Kidney epithelial cell (primary cell): ENCODE measurements around the gene CLEC6A. TPM values are rescaled to one million over a fixed set of nuclear protein-coding genes. Genes with fewer than 3 reads are reported as not detected.

Source experiments
- DNase-seq: peaks from one replicate; pipeline ENCODE4 v3.0.0-alpha.2; 2010; ENCODE audit warnings: low read depth
- H3K27me3 ChIP-seq: 2 replicates; pipeline ENCODE4 v1.6.0; 2011; ENCODE audit warnings: low read length; ENCODE audit not compliant: control insufficient read depth, insufficient read depth
- H3K36me3 ChIP-seq: 2 replicates; pipeline ENCODE4 v1.5.1; 2011; ENCODE audit warnings: low read length; ENCODE audit not compliant: control insufficient read depth, insufficient read depth
- H3K4me3 ChIP-seq: 2 replicates; pipeline ENCODE4 v1.5.1; 2011; ENCODE audit warnings: low read depth, mild to moderate bottlenecking, control low read depth, low read length
- total RNA-seq: library from RNA; depleted of rRNA; stranded (reverse); fragments of >200 nt; gene quantifications from 2 replicates; pipeline ENCODE4 v1.2.3, GENCODE V29; 2015
- TF ChIP-seq, protein P1 (sequence below): IDR thresholded peaks from 2 replicates; pipeline ENCODE4 v1.5.1; 2011; ENCODE audit warnings: mild to moderate bottlenecking, moderate library complexity, low read length, control low read depth, inconsistent platforms; ENCODE audit not compliant: insufficient read depth, poor library complexity, severe bottlenecking

The CLEC6A gene
- total RNA-seq, 1 donor from 2014 or later: not detected

DNA sequence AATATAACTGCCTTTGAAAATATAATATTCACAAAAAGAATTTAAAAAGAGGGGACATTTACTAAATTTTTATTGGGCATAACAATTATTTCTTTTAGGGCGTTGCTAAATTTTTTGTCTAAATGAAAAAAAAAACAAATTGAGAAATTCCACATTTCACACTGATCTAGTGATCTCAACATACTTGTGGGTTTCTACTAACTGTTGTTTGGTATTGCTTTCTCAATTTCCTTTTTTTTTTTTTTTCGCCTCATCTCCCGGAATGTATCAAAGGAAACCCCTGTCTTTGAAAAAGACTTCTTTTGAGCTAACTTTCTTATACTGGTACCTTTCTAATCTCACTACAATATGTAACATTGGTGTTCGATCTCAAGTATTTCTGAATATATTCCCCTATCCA lies 57.5 kb downstream of the CLEC6A start, which contains the start of gene CLEC4D:
CLEC4D (plus strand) TSS at position 248 of the 400 bp plus-strand sequence. CDS start 230 bp downstream, outside the sequence.
- no peak for DNase-seq
- H3K36me3 ChIP-seq: no peaks in the 10 kb centered on the region
- no peaks in the 10 kb centered on the region for H3K27me3 ChIP-seq
- TF ChIP-seq, protein P1, sequence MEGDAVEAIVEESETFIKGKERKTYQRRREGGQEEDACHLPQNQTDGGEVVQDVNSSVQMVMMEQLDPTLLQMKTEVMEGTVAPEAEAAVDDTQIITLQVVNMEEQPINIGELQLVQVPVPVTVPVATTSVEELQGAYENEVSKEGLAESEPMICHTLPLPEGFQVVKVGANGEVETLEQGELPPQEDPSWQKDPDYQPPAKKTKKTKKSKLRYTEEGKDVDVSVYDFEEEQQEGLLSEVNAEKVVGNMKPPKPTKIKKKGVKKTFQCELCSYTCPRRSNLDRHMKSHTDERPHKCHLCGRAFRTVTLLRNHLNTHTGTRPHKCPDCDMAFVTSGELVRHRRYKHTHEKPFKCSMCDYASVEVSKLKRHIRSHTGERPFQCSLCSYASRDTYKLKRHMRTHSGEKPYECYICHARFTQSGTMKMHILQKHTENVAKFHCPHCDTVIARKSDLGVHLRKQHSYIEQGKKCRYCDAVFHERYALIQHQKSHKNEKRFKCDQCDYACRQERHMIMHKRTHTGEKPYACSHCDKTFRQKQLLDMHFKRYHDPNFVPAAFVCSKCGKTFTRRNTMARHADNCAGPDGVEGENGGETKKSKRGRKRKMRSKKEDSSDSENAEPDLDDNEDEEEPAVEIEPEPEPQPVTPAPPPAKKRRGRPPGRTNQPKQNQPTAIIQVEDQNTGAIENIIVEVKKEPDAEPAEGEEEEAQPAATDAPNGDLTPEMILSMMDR: no peak
- H3K4me3 ChIP-seq: no peak within 1 kb of the TSS

DNA sequence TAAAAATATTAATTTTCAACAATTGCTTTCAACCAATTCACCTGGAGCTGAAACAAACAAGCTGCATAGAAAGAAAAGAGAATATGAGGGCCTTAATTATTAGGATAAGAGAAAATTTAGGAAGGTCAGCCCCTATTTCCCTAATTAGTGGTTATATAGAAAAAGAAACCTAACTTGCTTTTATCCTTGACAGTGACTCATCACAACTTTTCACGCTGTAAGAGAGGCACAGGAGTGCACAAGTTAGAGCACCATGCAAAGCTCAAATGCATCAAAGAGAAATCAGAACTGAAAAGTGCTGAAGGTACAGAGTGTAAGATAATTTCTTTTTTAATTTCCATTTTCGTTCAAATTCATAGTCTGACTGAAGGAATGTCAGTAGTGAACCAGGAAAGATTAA lies 62.2 kb downstream of the CLEC6A start:
- no peak for DNase-seq
- Histone ChIP-seq H3K4me3 (no peak overlapping the region), H3K36me3 (no peaks in the 10 kb centered on the region), H3K27me3 (no peaks in the 10 kb centered on the region)
- TF ChIP-seq, protein P1: no peak

DNA sequence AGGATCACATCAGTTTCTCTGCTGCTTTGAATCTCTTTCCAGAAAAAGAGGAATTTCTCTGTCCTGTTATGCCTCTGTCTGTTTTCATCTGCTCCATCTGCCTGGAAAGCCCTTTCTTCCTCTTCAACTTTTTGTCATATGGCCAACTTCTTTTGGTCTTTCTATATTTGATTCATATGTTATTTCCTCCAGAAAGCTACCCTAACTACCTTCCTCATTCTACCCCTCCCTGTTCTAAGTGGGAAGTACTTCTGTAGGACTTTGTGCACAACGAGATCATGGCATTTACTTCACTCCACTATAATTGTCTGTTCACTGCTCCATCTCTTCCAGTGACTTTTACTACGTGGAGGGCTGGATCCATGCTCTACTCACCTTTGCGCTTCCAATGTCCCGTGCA lies 63.4 kb downstream of the CLEC6A start:
- Histone ChIP-seq H3K27me3 (no peaks in the 10 kb centered on the region), H3K36me3 (no peaks in the 10 kb centered on the region), H3K4me3 (no peak overlapping the region)
- TF ChIP-seq, protein P1: no peak
- no peak for DNase-seq

DNA sequence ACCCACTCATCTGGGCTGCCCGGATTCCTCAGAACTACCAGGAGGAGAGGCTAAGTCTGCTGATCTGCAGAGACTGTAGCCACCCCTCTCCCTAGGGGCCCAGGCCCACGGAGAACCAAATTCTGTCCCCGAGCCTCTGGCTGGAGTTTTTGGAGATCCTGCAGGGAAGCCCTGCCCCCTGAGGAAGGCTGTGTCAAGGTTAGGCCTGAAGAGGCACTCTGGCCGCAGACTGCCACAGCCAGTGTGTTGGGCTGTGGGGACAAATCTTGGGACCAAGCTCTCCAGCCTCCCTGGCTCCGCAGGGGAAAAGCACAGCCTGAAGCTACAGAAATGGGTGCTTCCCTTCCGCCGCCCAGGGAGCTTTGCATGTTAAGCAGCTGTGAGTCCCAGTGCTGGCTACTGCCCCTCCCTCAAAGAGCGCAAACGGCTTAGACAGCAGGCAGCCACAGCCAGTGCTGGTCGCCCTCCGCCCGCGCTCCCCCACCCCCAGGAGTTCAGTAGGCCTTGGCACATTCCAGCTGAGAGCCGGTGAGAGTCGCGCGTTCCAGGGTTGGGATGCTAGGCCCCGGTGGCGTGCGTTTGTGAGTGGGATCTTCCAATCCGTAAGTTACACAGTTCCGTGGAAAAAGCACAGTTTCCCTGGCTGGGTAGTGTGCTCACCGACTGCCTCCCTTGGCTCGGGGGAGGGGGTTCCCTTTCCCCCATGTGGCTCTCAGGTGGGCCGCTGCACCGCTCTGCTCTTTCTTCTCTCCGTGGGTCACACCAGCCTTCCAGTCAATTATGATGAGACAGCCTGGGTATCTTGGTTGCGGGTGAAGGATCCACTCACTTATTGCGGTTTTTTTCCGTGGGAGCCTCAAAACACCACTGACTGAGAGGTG lies 71.7 kb downstream of the CLEC6A start:
- Histone ChIP-seq H3K4me3 (no peak overlapping the region), H3K36me3 (no peaks in the 10 kb centered on the region), H3K27me3 (no peaks in the 10 kb centered on the region)
- TF ChIP-seq, protein P1: no peak
- no peak for DNase-seq

Other genes starting within 250 kb of the CLEC6A start
- gene FAM90A1, start 228.3 kb upstream of the CLEC6A start, total RNA-seq: 0.63 and 1.1 TPM in 2 replicates
- not detected in 2 replicates for gene CLEC4D, start 57.5 kb downstream of the CLEC6A start, total RNA-seq
- gene CLEC4E, start 84.9 kb downstream of the CLEC6A start, total RNA-seq: 24.4 and 40.4 TPM in 2 replicates
- 1.3 TPM in 2 replicates for gene AICDA, start 156.9 kb downstream of the CLEC6A start, total RNA-seq
- 2.8 and 15.8 TPM in 2 replicates for gene MFAP5, start 206.9 kb downstream of the CLEC6A start, total RNA-seq
- 26.2 and 30.0 TPM in 2 replicates for gene RIMKLB, start 242.0 kb downstream of the CLEC6A start, total RNA-seq